HepG2 (cell line): ENCODE data around the gene STX4. TPM values are rescaled to one million over a fixed set of nuclear protein-coding genes. Genes with fewer than 3 reads are reported as not detected.

Experiments
- CHD4 ChIP-seq: fragments of 200-600 bp; sonication (generic); IDR thresholded peaks from 2 replicates; pipeline ENCODE4 v1.7.0; 2017; ENCODE audit warnings: mild to moderate bottlenecking, low read length, borderline replicate concordance
- CSRNP1 ChIP-seq: sonication (generic); formaldehyde crosslinking; IDR thresholded peaks from 2 replicates; pipeline ENCODE4 v1.8.1; 2023; ENCODE audit warnings: mild to moderate bottlenecking, missing genetic modification reagents
- FLYWCH1 ChIP-seq: sonication (generic); formaldehyde crosslinking; IDR thresholded peaks from 2 replicates; pipeline ENCODE4 v1.8.1; 2023; ENCODE audit warnings: mild to moderate bottlenecking, missing genetic modification reagents
- GLMP ChIP-seq: sonication (generic); formaldehyde crosslinking; IDR thresholded peaks from 2 replicates; pipeline ENCODE4 v1.9.0; 2021; ENCODE audit warnings: missing genetic modification reagents, mild to moderate bottlenecking, borderline replicate concordance
- KLF13 ChIP-seq: sonication (generic); formaldehyde crosslinking; IDR thresholded peaks from 2 replicates; pipeline ENCODE4 v1.4.0; 2020; ENCODE audit warnings: mild to moderate bottlenecking, missing genetic modification reagents
- MLX ChIP-seq: IDR thresholded peaks from 2 replicates; pipeline ENCODE4 v1.6.1; 2016
- NCOR1 ChIP-seq: fragments of 200-600 bp; sonication (generic); IDR thresholded peaks from 2 replicates; pipeline ENCODE4 v1.7.0; 2017; ENCODE audit warnings: antibody characterized with exemption, low read length, borderline replicate concordance
- NFE2 ChIP-seq: sonication (generic); formaldehyde crosslinking; IDR thresholded peaks from 2 replicates; pipeline ENCODE4 v1.4.0; 2020; ENCODE audit warnings: missing genetic modification reagents
- NFYB ChIP-seq: sonication (generic); formaldehyde crosslinking; IDR thresholded peaks from 2 replicates; pipeline ENCODE4 v1.4.0; 2020; ENCODE audit warnings: missing genetic modification reagents
- POLR2AphosphoS2 ChIP-seq: IDR thresholded peaks from 2 replicates; pipeline ENCODE4 v1.6.1; 2011; ENCODE audit warnings: low read depth, low read length, improper control_type of control experiment
- TAF1 ChIP-seq: sonication (generic); formaldehyde crosslinking; IDR thresholded peaks from 2 replicates; pipeline ENCODE4 v1.4.0; 2020; ENCODE audit warnings: missing genetic modification reagents
- ZNF354B ChIP-seq: sonication (generic); formaldehyde crosslinking; IDR thresholded peaks from 2 replicates; pipeline ENCODE4 v1.8.0; 2022; ENCODE audit warnings: mild to moderate bottlenecking, missing genetic modification reagents
- ZNF407 ChIP-seq: sonication (generic); formaldehyde crosslinking; IDR thresholded peaks from one replicate; pipeline ENCODE4 v1.5.1; 2020; ENCODE audit warnings: mild to moderate bottlenecking, missing genetic modification reagents; ENCODE audit errors: not compliant biosample characterization
- ZNF800 ChIP-seq: sonication (generic); formaldehyde crosslinking; IDR thresholded peaks from 2 replicates; pipeline ENCODE4 v1.4.0; 2020; ENCODE audit warnings: missing genetic modification reagents
- ZNF891 ChIP-seq: sonication (generic); formaldehyde crosslinking; IDR thresholded peaks from 2 replicates; pipeline ENCODE4 v1.5.0; 2020; ENCODE audit warnings: mild to moderate bottlenecking, missing genetic modification reagents
- polyA plus RNA-seq, 8 experiments: library from polyadenylated mRNA; depleted of rRNA in 3 of 8; stranded (reverse) in 7 of 8; unstranded in 1 of 8; fragments of >200 nt; fragmentation: Illumina TruSeq in 4 of 8; extraction: Trizol in 4 of 8; gene quantifications; 2 replicates each; pipeline versions ENCODE4 v1.2.1 to v1.2.3, GENCODE V29; 2011 to 2016; ENCODE audit warnings: low read depth in 4 of 8, missing spikeins in 1 of 8, mixed read lengths in 1 of 8; ENCODE audit not compliant: insufficient read depth in 1 of 8
- total RNA-seq, 5 experiments: library from RNA; depleted of rRNA; stranded (reverse); fragments of >200 nt; fragmentation: Illumina TruSeq; extraction: Trizol; gene quantifications; 2 replicates each; pipeline ENCODE4 v1.2.3, GENCODE V29; 2016; ENCODE audit warnings: low read depth in 1 of 5

Gene STX4
- total and polyA plus RNA-seq, 2 of the 13 experiments (the other 11 are each of a cell fraction or from before 2014, with no cell fraction given), result 29.2 to 34.6 TPM

GRCh38 chr16:30996985-30997724 lies 36.2 kb upstream of the STX4 start (continued):
- TF ChIP-seq ZNF407 (CRISPR knock-in tag) (no peak), CSRNP1 (CRISPR knock-in tag) (peak; percentile 91; the same call in 1 of the 2 replicates), CHD4 (no peak; the same call in 1 of the 2 replicates), ZNF354B (CRISPR knock-in tag) (no peak), KLF13 (CRISPR knock-in tag) (peak; percentile 74; the same call in 1 of the 2 replicates), ZNF891 (no peak), FLYWCH1 (no peak), GLMP (CRISPR knock-in tag) (no peak), ZNF800 (no peak), NFYB (no peak; the same call in 1 of the 2 replicates), NFE2 (CRISPR knock-in tag) (no peak), POLR2AphosphoS2 (no peak), NCOR1 (no peak), TAF1 (CRISPR knock-in tag) (peak; percentile 86), MLX (CRISPR knock-in tag) (peak; percentile 47; the same call in 1 of the 2 replicates)
